Loucy (cell line): ENCODE data around the gene DDIT4.

Experiments used
- H2AFZ ChIP-seq: fragments of 200-600 bp; sonication (generic); 2 replicates; pipeline ENCODE4 v1.6.0; 2016; ENCODE audit warnings: antibody characterized with exemption, mild to moderate bottlenecking, low read length, moderate library complexity
- H3F3A ChIP-seq: fragments of 200-600 bp; 2 replicates; pipeline ENCODE4 v1.6.0; 2016; ENCODE audit warnings: antibody characterized with exemption, low read depth, mild to moderate bottlenecking
- H3K27me3 ChIP-seq: fragments of 200-600 bp; sonication (generic); 2 replicates; pipeline ENCODE4 v1.6.1; 2014; ENCODE audit warnings: low read length, mild to moderate bottlenecking; ENCODE audit not compliant: insufficient read depth, poor library complexity, severe bottlenecking
- H3K36me3 ChIP-seq: fragments of 200-600 bp; sonication (generic); 2 replicates; pipeline ENCODE4 v1.6.1; 2016; ENCODE audit warnings: low read length; ENCODE audit not compliant: insufficient read depth
- H3K4me1 ChIP-seq: fragments of 200-600 bp; sonication (generic); 2 replicates; pipeline ENCODE4 v1.5.1; 2014; ENCODE audit warnings: low read length, mild to moderate bottlenecking; ENCODE audit not compliant: insufficient read depth, poor library complexity, severe bottlenecking
- H3K4me2 ChIP-seq: fragments of 200-600 bp; sonication (generic); 2 replicates; pipeline ENCODE4 v1.6.0; 2014; ENCODE audit warnings: antibody characterized with exemption, low read length, low read depth, mild to moderate bottlenecking; ENCODE audit not compliant: poor library complexity, severe bottlenecking
- H3K4me3 ChIP-seq: fragments of 200-600 bp; sonication (generic); 2 replicates; pipeline ENCODE4 v1.5.1; 2014; ENCODE audit warnings: low read length, mild to moderate bottlenecking, mixed read lengths; ENCODE audit not compliant: poor library complexity, severe bottlenecking
- H3K79me2 ChIP-seq: fragments of 200-600 bp; sonication (generic); 2 replicates; pipeline ENCODE4 v1.6.1; 2014; ENCODE audit warnings: low read length; ENCODE audit not compliant: insufficient read depth
- H3K9ac ChIP-seq: fragments of 200-600 bp; sonication (generic); 2 replicates; pipeline ENCODE4 v1.6.0; 2014; ENCODE audit warnings: mild to moderate bottlenecking, low read depth, low read length, moderate library complexity; ENCODE audit not compliant: poor library complexity, severe bottlenecking
- H3K9me2 ChIP-seq: fragments of 200-600 bp; sonication (generic); replicated peaks from 2 replicates; pipeline ENCODE4 v1.6.1; 2016; ENCODE audit warnings: low read depth, low read length, mixed read lengths
- H3K9me3 ChIP-seq: fragments of 200-600 bp; sonication (generic); 2 replicates; pipeline ENCODE4 v1.6.1; 2014; ENCODE audit warnings: mild to moderate bottlenecking, antibody characterized with exemption, low read length, low read depth; ENCODE audit not compliant: insufficient read depth
- H4K20me1 ChIP-seq: fragments of 200-600 bp; sonication (generic); 2 replicates; pipeline ENCODE4 v1.6.0; 2014; ENCODE audit warnings: antibody characterized with exemption, low read length, mild to moderate bottlenecking; ENCODE audit not compliant: insufficient read depth, poor library complexity, severe bottlenecking
- CTCF ChIP-seq: fragments of 200-600 bp; sonication (generic); conservative IDR thresholded peaks from 2 replicates; pipeline ENCODE4 v1.5.1; 2014; ENCODE audit warnings: mild to moderate bottlenecking, antibody characterized with exemption, low read length
- EZH2phosphoT487 ChIP-seq: fragments of 200-600 bp; IDR thresholded peaks from 2 replicates; pipeline ENCODE4 v1.6.1; 2018; ENCODE audit warnings: antibody characterized with exemption, mild to moderate bottlenecking, moderate library complexity, borderline replicate concordance

The DDIT4 gene

DNA sequence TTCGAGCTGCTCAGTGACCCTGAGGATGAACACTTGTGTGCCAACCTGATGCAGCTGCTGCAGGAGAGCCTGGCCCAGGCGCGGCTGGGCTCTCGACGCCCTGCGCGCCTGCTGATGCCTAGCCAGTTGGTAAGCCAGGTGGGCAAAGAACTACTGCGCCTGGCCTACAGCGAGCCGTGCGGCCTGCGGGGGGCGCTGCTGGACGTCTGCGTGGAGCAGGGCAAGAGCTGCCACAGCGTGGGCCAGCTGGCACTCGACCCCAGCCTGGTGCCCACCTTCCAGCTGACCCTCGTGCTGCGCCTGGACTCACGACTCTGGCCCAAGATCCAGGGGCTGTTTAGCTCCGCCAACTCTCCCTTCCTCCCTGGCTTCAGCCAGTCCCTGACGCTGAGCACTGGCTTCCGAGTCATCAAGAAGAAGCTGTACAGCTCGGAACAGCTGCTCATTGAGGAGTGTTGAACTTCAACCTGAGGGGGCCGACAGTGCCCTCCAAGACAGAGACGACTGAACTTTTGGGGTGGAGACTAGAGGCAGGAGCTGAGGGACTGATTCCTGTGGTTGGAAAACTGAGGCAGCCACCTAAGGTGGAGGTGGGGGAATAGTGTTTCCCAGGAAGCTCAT lies 1.1 kb downstream of the DDIT4 start:
- Histone ChIP-seq H3F3A (no peaks in the 10 kb centered on the region), H3K36me3 (peaks cover 23% of the 10 kb centered on the region), H3K79me2 (peaks cover 59% of the 10 kb centered on the region), H3K9me2 (no peaks in the 10 kb centered on the region), H3K9ac (peak overlapping the region; percentile 100), H4K20me1 (peaks cover 33% of the 10 kb centered on the region), H3K4me1 (peaks cover 54% of the 10 kb centered on the region), H2AFZ (no peak overlapping the region), H3K4me2 (peak overlapping the region; percentile 87), H3K27me3 (peaks cover 18% of the 10 kb centered on the region), H3K9me3 (no peaks in the 10 kb centered on the region), H3K4me3 (peak overlapping the region; percentile 77)
- TF ChIP-seq EZH2phosphoT487 = no peak
- TF ChIP-seq CTCF = peak; percentile 85

DNA sequence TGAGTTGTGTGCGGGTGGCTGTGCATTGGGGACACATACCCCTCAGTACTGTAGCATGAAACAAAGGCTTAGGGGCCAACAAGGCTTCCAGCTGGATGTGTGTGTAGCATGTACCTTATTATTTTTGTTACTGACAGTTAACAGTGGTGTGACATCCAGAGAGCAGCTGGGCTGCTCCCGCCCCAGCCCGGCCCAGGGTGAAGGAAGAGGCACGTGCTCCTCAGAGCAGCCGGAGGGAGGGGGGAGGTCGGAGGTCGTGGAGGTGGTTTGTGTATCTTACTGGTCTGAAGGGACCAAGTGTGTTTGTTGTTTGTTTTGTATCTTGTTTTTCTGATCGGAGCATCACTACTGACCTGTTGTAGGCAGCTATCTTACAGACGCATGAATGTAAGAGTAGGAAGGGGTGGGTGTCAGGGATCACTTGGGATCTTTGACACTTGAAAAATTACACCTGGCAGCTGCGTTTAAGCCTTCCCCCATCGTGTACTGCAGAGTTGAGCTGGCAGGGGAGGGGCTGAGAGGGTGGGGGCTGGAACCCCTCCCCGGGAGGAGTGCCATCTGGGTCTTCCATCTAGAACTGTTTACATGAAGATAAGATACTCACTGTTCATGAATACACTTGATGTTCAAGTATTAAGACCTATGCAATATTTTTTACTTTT lies 1.8 kb downstream of the DDIT4 start:
- Histone ChIP-seq H3K4me3 (peak overlapping the region; percentile 77), H3K9ac (peak overlapping the region; percentile 100), H3K36me3 (peaks cover 23% of the 10 kb centered on the region), H3K4me2 (peak overlapping the region; percentile 87), H4K20me1 (peaks cover 33% of the 10 kb centered on the region), H3K9me2 (no peaks in the 10 kb centered on the region), H3K27me3 (peaks cover 18% of the 10 kb centered on the region), H3F3A (no peaks in the 10 kb centered on the region), H3K9me3 (no peaks in the 10 kb centered on the region), H3K79me2 (peaks cover 59% of the 10 kb centered on the region), H2AFZ (no peak overlapping the region), H3K4me1 (peaks cover 56% of the 10 kb centered on the region)
- TF ChIP-seq EZH2phosphoT487 (no peak), CTCF (no peak)

- Histone ChIP-seq H2AFZ (no peak overlapping the region), H3K79me2 (peaks cover 55% of the 10 kb centered on the region), H3K4me1 (peaks cover 53% of the 10 kb centered on the region), H3K9ac (peak overlapping the region; percentile 100), H3K4me2 (peak overlapping the region; percentile 87), H3F3A (no peaks in the 10 kb centered on the region), H3K36me3 (peaks cover 23% of the 10 kb centered on the region), H3K9me3 (no peaks in the 10 kb centered on the region), H3K27me3 (peaks cover 18% of the 10 kb centered on the region), H3K4me3 (peak overlapping the region; percentile 77), H4K20me1 (peaks cover 33% of the 10 kb centered on the region), H3K9me2 (no peaks in the 10 kb centered on the region)
- TF ChIP-seq EZH2phosphoT487 (no peak), CTCF (no peak)
Observed at GRCh38 chr10:72276013-72276387, 2.3 kb downstream of the DDIT4 start.
